NB4 (cell line): ENCODE results near the gene SLC39A11.

Source experiments
- CTCF ChIP-seq: IDR thresholded peaks from one replicate; pipeline ENCODE4 v1.5.1; 2012; ENCODE audit warnings: low read depth, low read length
- MAX ChIP-seq: IDR thresholded peaks from 2 replicates; pipeline ENCODE4 v1.6.1; 2011; ENCODE audit warnings: low read depth, low read length
- POLR2A ChIP-seq: IDR thresholded peaks from 2 replicates; pipeline ENCODE4 v1.6.1; 2011; ENCODE audit warnings: mild to moderate bottlenecking; ENCODE audit not compliant: insufficient read length; ENCODE audit errors: extremely low read depth

GRCh38 chr17:73083432-73083831 lies 9.1 kb downstream of the SLC39A11 start:
- TF ChIP-seq MAX (no peak), POLR2A (no peak), CTCF (no peak)
